Measurements from ENCODE around the gene SMIM28. TPM values are rescaled to one million over a fixed set of nuclear protein-coding genes. Genes with fewer than 3 reads are reported as not detected.

The SMIM28 gene
- total RNA-seq, 2 experiments from 2014 or later, result not detected

DNA sequence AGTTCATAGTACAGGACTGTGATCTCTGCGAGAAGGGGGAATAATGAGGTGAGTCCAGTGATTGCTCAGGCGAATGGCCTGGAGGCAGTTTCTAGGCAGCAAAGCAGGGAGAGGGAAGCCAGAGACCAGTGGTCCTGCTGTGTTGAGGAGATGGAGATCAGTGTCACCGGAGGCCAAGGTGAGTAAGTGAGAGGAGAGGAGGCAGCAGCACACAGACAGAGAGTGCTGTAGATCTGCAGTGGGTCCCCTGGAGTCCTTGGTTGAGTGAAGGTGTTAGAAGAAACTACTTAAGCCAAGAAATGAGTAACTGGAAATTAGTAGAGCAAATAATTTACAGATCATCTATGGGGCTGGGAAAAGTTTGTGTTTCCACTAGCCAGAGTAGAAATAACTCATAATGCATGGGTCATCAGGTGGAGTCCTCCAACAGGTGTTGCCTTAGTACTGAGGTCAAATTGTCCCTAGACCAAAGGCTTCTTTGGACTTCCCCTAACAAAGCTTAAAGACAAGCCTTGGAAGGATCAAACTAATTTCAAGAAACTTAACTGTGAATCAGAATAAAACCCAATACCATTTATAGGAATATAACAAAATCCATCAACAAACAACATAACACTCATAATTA, 39.9 kb downstream of the SMIM28 start:
- Histone ChIP-seq H2AFZ (ENCODE audit: low read length) (no peak overlapping the region), H3K36me3 (ENCODE audit: insufficient read depth, low read length) (peaks cover 15% of the 10 kb centered on the region), H4K20me1 (ENCODE audit: insufficient read depth, low read length) (no peaks in the 10 kb centered on the region), H3K4me2 (ENCODE audit: low read length) (no peak overlapping the region), H3K4me3 (ENCODE audit: low read depth, low read length, poor library complexity, severe bottlenecking) (no peak overlapping the region), H3K4me1 (ENCODE audit: insufficient read depth, low read length, poor library complexity, severe bottlenecking) (no peaks in the 10 kb centered on the region), H3K9me3 (ENCODE audit: low read length) (no peaks in the 10 kb centered on the region), H3K9me2 (ENCODE audit: insufficient read depth, low read length) (no peaks in the 10 kb centered on the region), H3K79me2 (ENCODE audit: insufficient read depth, low read depth, low read length) (no peaks in the 10 kb centered on the region), H3K27ac (ENCODE audit: low read depth, low read length, poor library complexity, severe bottlenecking) (no peak overlapping the region)
- intact Hi-C loops (cut with micrococcal nuclease; ENCODE audit: unreplicated experiment), result no loop called here
- TF ChIP-seq EZH2phosphoT487 (IDR thresholded peaks at IDR 0.05; ENCODE audit: borderline replicate concordance, low read depth, low read length), result no peak
- TF ChIP-seq, protein P1, sequence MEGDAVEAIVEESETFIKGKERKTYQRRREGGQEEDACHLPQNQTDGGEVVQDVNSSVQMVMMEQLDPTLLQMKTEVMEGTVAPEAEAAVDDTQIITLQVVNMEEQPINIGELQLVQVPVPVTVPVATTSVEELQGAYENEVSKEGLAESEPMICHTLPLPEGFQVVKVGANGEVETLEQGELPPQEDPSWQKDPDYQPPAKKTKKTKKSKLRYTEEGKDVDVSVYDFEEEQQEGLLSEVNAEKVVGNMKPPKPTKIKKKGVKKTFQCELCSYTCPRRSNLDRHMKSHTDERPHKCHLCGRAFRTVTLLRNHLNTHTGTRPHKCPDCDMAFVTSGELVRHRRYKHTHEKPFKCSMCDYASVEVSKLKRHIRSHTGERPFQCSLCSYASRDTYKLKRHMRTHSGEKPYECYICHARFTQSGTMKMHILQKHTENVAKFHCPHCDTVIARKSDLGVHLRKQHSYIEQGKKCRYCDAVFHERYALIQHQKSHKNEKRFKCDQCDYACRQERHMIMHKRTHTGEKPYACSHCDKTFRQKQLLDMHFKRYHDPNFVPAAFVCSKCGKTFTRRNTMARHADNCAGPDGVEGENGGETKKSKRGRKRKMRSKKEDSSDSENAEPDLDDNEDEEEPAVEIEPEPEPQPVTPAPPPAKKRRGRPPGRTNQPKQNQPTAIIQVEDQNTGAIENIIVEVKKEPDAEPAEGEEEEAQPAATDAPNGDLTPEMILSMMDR (conservative IDR thresholded peaks at IDR 0.05; ENCODE audit: low read length), result no peak
- BruUV-seq (replicated peaks), result no TSS peak
- ChIA-PET CTCF (ENCODE audit: unreplicated experiment) (no interaction called here), POLR2A (interaction anchor here (1.3 kb wide), 1 partner anchor 12 kb away, joined by 7 read pairs; no protein-coding TSS in a partner anchor)
- no peak for DNase-seq (ENCODE audit: low spot score)

GRCh38 chr6:138418118-138418742, 40.5 kb downstream of the SMIM28 start:
- no TSS peak for BruUV-seq (replicated peaks)
- DNase-seq (ENCODE audit: low spot score), result no peak
- Histone ChIP-seq H4K20me1 (ENCODE audit: insufficient read depth, low read length) (no peaks in the 10 kb centered on the region), H3K79me2 (ENCODE audit: insufficient read depth, low read depth, low read length) (no peaks in the 10 kb centered on the region), H3K9me3 (ENCODE audit: low read length) (no peaks in the 10 kb centered on the region), H3K27ac (ENCODE audit: low read depth, low read length, poor library complexity, severe bottlenecking) (no peak overlapping the region), H3K4me3 (ENCODE audit: low read depth, low read length, poor library complexity, severe bottlenecking) (no peak overlapping the region), H3K9me2 (ENCODE audit: insufficient read depth, low read length) (no peaks in the 10 kb centered on the region), H3K4me2 (ENCODE audit: low read length) (no peak overlapping the region), H2AFZ (ENCODE audit: low read length) (no peak overlapping the region), H3K36me3 (ENCODE audit: insufficient read depth, low read length) (peaks cover 9% of the 10 kb centered on the region), H3K4me1 (ENCODE audit: insufficient read depth, low read length, poor library complexity, severe bottlenecking) (no peaks in the 10 kb centered on the region)
- intact Hi-C loops (cut with micrococcal nuclease; ENCODE audit: unreplicated experiment), result no loop called here
- TF ChIP-seq, protein P1 (conservative IDR thresholded peaks at IDR 0.05; ENCODE audit: low read length), result no peak
- no peak for TF ChIP-seq EZH2phosphoT487 (IDR thresholded peaks at IDR 0.05; ENCODE audit: borderline replicate concordance, low read depth, low read length)
- ChIA-PET POLR2A (interaction anchor here (0.5 to 1.3 kb wide), 3 partner anchors 8 to 289 kb away, joined by 3 to 7 read pairs (median 3); no protein-coding TSS in a partner anchor), CTCF (ENCODE audit: unreplicated experiment) (no interaction called here)

- no TSS peak for BruUV-seq (replicated peaks)
- intact Hi-C loops (cut with micrococcal nuclease; ENCODE audit: unreplicated experiment), result no loop called here
- no peaks in the 10 kb centered on the region for H4K20me1 ChIP-seq (ENCODE audit: insufficient read depth, low read length)
- no peak for DNase-seq (ENCODE audit: low spot score)
- no peaks in the 10 kb centered on the region for H3K79me2 ChIP-seq (ENCODE audit: insufficient read depth, low read depth, low read length)
- no peak overlapping the region for H2AFZ ChIP-seq (ENCODE audit: low read length)
- TF ChIP-seq, protein P1 (conservative IDR thresholded peaks at IDR 0.05; ENCODE audit: low read length), result no peak
- TF ChIP-seq EZH2phosphoT487 (IDR thresholded peaks at IDR 0.05; ENCODE audit: borderline replicate concordance, low read depth, low read length), result no peak
- no peaks in the 10 kb centered on the region for H3K9me2 ChIP-seq (ENCODE audit: insufficient read depth, low read length)
- no peaks in the 10 kb centered on the region for H3K9me3 ChIP-seq (ENCODE audit: low read length)
- H3K4me2 ChIP-seq (ENCODE audit: low read length), result no peak overlapping the region
- H3K36me3 ChIP-seq (ENCODE audit: insufficient read depth, low read length), result no peaks in the 10 kb centered on the region
- POLR2A ChIA-PET, result no interaction called here
- CTCF ChIA-PET (ENCODE audit: unreplicated experiment), result no interaction called here
- H3K4me1 ChIP-seq (ENCODE audit: insufficient read depth, low read length, poor library complexity, severe bottlenecking), result no peaks in the 10 kb centered on the region
- no peak overlapping the region for H3K4me3 ChIP-seq (ENCODE audit: low read depth, low read length, poor library complexity, severe bottlenecking)
- no peak overlapping the region for H3K27ac ChIP-seq (ENCODE audit: low read depth, low read length, poor library complexity, severe bottlenecking)
Observed at GRCh38 chr6:138419766-138420165, 42.1 kb downstream of the SMIM28 start.

Measured in OCI-LY7 (cell line).